Omental fat pad (tissue), 4 donors: ENCODE results near the gene SUDS3. TPM values are rescaled to one million over a fixed set of nuclear protein-coding genes. Genes with fewer than 3 reads are reported as not detected.

Experiments
- ATAC-seq: fragments of 150-250 bp; one replicate; pipeline ENCODE4 v1.9.1; 2016; ENCODE audit warnings: mild to moderate bottlenecking, moderate library complexity; ENCODE audit not compliant: low FRiP score
- DNase-seq: peaks from one replicate; pipeline ENCODE4 v3.0.0-alpha.2; 2019; ENCODE audit warnings: low spot score
- total RNA-seq, 4 donors: library from RNA; depleted of rRNA; stranded (reverse); fragments of >200 nt; gene quantifications; one replicate each; pipeline ENCODE4 v1.1.0, GENCODE V29; 2016
- TF ChIP-seq, protein P1 (sequence below), 3 donors: fragments of 450-650 bp; IDR thresholded peaks; one replicate each; pipeline ENCODE4 v1.5.1; 2016 to 2017; ENCODE audit warnings: antibody characterized with exemption in 3 of 3, mild to moderate bottlenecking in 3 of 3, moderate library complexity in 2 of 3

Gene SUDS3
- total RNA-seq, 4 donors from 2014 or later: 27.7 to 45.6 (median 29.6) TPM

DNA sequence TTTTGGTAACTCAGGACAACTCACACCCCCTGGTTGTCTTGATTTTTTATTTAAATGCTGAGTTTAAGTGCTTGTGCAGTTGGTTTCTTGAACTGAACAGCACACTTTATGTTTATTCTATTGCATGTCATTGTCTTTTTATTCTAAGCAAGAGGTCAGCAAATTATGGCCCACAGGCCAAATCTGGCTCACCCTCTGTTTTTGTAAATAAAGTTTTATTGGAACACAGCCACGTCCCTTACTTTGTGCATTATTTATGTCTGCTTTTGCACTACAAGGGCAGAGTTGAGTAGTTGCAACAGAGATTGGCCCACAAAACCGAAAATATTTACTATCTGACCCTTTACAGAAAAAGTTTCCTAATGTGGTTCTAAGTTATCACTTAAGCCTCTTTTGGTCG lies 52.3 kb downstream of the SUDS3 start:
- DNase-seq (no peak), ATAC-seq (no peak)
- TF ChIP-seq, protein P1, sequence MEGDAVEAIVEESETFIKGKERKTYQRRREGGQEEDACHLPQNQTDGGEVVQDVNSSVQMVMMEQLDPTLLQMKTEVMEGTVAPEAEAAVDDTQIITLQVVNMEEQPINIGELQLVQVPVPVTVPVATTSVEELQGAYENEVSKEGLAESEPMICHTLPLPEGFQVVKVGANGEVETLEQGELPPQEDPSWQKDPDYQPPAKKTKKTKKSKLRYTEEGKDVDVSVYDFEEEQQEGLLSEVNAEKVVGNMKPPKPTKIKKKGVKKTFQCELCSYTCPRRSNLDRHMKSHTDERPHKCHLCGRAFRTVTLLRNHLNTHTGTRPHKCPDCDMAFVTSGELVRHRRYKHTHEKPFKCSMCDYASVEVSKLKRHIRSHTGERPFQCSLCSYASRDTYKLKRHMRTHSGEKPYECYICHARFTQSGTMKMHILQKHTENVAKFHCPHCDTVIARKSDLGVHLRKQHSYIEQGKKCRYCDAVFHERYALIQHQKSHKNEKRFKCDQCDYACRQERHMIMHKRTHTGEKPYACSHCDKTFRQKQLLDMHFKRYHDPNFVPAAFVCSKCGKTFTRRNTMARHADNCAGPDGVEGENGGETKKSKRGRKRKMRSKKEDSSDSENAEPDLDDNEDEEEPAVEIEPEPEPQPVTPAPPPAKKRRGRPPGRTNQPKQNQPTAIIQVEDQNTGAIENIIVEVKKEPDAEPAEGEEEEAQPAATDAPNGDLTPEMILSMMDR (IDR thresholded peaks at IDR 0.05): no peak

DNA sequence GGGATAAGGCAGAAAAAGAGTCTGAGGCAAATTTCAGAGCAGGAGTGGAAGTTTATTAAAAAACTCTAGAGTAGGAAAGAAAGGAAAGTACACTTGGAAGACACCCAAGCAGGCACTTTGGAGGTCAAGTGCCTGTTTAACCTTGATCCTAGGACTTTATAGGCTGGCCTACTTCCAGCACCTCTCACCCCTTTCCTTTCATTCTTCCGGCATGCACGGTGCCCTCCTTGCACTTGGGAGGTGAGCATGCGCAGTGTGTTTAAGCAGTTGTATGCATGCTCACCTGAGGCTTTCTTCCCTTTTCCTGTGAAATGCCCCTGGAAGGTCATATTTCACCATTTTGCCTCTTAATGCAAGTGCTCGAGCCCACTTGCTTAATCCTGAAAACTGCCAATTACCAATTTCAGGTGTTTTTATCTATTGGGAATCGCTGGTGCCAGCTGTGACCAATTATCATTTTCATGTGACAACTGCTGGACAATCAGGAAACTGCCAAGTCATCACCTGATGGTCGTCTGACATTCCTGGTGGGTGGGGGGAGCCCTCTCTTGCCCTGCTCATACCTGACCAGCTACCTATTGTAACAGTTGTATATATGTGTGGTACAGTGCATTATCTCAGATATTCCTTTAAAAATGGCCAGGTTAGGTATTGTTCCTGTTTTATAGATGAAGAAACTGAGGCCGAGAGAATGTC lies 53.5 kb downstream of the SUDS3 start:
- DNase-seq (no peak), ATAC-seq (no peak)
- TF ChIP-seq, protein P1 (IDR thresholded peaks at IDR 0.05): no peak

DNA sequence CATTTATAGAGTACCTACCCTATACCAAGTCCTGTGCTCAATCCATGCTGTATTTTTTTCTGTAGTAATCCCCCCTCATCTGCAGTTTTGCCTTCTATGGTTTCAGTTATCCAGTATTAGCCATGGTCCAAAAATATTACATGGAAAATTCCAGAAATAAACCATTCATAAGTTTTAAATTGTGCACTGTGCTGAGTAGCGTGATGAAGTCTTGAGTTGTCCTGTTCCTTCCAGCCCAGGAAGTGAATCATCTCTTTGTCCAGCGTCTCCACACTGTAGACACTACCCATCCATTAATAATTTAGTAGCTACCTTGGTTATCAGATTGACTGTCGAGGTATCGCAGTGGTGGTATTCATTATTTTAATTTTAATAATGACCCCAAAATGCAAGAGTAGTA lies 54.2 kb downstream of the SUDS3 start:
- ATAC-seq (no peak), DNase-seq (no peak)
- TF ChIP-seq, protein P1 (IDR thresholded peaks at IDR 0.05): no peak

DNA sequence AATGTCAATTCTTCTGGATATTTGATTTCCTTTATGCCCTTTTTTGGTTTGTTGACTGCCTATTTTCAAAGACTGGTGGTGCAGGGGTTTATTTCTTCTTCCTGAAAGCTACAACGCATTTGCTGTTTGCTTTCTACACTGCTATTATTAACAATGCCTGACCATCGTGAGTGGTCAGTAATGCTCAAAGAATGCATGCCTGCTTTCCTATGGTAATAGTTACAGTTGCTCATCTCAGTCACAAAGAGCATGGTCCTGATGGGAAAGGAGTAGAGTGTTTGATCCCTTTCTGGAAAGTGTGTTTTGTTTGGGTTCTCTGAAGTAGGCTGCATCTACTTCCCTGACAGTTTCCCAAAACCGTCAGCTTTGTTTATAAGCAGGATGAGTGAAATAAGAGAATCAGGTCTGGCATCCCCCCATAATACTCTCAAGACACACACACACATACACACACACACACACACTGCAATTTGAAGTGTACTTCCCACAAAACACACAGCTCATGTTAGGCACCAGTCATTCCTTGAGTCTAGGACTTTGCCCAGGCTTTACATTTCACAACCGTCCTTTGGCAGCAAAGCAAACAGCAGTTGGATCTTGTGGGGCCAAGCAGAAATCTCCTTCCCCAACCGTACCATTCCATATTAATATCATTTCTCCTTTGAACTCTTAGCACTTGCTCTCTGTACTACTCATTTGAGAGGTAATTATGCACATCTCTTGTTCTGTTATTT lies 56.6 kb downstream of the SUDS3 start:
- TF ChIP-seq, protein P1 (IDR thresholded peaks at IDR 0.05): no peak
- DNase-seq (no peak), ATAC-seq (no peak)

DNA sequence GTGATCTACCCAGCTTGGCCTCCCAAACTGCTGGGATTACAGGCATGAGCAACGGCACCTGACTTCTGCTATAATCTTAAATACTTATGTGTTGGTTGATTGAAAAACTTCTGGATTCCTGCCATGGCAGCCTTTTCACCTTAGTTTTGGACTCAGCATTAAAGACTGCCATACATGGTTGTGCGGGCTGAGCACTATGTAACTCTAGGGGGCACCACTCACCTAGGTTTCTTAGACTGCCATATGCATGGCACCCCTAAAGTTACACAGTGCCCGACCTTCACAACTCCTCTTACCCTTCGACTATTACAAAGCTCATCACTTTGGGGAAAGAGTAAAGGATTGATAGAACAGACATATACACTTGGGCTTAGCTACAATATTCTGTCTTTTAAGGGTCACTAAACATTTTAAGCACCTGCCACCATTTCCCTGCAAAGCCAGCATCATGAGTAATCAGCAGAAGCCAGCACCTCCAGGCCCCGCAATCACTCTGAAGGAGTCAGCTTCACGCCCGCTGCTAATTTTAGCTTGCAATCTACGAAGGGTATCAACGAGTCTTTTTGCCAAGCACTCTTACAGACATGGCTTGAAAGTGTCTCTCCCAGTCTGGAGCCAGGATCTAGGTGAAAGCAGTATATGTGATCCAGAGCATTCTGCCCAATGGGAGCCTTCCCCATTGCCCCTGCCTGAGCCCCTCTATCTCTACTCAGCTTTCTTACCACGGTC lies 59.8 kb downstream of the SUDS3 start:
- no peak for ATAC-seq
- TF ChIP-seq, protein P1 (IDR thresholded peaks at IDR 0.05): no peak
- DNase-seq: no peak

DNA sequence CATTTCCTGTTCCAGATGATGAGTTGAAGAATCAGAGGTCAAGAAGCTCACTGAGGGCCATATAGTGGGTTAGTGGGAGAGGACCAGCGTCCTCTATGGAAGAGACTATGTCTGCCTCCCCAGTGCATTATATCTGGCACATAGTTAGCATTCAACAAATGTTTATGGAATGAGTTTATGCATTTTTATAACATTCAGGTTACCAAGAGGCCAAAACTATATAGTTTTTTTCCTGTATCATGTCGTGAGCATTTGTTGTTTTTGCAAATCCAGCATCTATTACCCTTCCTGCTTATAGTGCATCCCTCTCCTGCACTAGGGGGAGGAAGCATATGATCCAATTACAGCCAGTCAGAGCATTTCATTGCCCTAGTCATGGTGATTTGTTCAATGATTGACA lies 60.6 kb downstream of the SUDS3 start:
- TF ChIP-seq, protein P1 (IDR thresholded peaks at IDR 0.05): no peak
- ATAC-seq: no peak
- no peak for DNase-seq
